ENCODE data around the gene KDM2B.
"Not testable (repeated sequence)": the region's sequence is repeated elsewhere in the genome, so short reads cannot be mapped to it uniquely, and the experiment has no call there.

The KDM2B gene

DNA sequence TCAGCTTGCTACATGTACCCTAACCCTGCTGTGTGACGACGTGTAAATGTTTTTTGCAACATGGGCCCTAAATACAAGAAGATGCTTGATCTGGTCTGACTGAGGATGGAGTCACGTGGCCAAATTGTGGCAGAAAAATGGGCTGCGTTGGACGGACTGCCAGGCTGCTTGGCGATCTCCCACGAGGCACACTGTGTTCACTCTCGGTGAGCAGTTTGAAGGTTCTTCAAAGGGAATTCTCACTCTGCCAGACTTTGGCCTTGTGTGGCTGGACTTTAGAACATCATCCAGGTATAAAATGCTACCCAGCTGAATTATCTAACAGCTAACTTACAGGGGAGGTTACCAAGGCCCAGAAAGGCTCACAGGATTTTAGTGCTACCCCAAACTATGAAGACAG lies 85.1 kb downstream of the KDM2B start:
- DNase-seq, result no peak

DNA sequence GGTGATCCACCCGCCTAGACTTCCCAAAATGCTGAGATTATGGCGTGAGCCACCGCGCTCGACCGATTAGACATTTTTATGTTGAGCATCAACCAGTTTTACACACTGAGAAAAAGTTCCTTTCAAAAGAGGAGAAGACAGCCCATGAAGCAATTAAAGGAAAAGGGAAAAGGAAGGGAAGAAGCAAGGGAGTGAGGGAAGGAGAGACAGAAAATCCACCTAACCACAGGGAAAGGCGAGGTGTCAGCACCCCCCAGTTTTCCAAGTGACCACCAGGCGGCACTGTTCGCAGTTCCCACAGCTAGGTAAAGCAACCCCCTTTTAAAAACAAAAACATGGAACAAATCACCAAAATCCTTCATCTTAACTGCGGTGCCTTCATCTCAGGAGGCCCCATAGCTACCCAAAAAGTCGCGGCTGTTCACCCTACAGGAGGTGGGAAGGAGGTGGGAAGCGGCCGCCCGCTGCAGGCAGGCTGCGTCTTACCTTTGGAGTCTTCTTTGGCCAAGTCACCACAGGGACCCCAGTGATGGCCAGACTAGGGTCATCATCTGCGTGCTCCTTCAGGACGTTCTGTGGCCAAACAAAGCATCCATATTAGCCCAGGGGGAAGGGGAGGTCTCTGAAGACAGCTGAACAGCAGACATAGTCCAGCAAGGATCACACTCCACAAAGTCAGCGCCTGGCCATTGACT lies 86.6 kb downstream of the KDM2B start:
- DNase-seq, result no peak

DNA sequence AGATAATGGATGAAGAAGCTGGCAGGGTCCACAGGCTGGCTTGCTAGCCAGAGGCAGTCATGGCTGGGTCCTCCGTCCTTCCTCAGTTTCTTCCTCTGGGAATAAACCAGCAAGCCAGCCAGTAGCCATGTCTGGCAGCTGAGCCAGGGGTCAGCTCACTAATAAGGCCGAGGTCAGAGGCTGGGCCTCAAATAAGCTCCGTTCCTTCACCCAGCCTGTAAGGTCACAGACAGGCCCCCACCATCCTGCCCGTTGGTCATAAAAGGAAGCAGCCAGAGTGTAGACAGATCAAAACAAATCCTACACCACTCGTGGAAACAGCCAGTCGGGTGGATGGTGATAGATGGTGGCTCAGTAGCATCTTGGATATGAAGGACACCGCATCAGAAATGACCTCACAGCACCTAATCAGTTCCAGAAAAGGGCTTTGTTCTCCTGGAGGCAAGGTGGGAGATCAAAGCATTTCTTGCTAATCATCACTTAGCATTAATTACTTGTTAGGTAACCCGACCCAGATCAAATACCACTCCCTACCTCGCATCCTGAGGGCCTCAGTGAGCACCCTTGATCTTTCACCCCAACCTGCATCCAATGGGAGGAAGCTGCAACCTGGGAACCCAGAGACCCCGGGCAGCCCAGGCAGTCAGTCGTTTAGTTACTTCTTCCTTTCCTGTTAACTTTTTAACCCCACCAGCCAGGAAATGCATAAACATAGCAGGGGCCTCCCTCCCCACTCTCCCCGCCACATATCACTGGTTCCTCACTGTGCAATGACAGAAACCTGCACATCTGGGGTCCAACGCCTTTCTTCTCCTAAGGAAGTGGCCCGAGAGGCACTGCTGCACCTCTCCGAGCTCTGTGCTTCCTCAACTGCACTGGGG lies 90.2 kb downstream of the KDM2B start:
- no peak for DNase-seq

DNA sequence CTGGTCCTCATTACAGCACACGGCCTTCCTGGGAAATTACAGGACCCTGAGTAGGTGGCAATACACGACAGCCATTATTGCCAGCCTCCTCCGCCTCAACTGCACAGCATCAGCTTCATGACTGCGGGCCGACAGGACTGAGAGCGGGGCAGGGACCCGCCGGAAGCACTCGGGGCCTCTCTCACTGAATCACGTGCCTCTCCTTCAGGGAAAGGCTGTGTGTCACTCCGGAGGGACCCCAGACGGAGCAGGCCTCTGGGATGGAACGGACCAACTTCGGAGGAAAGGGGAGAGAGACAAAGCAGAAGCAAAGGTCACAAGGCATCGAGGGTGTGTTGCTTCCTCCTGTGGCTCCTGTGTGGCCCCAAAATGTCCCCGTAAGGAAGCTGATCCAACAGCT lies 90.9 kb downstream of the KDM2B start:
- no peak for DNase-seq

DNA sequence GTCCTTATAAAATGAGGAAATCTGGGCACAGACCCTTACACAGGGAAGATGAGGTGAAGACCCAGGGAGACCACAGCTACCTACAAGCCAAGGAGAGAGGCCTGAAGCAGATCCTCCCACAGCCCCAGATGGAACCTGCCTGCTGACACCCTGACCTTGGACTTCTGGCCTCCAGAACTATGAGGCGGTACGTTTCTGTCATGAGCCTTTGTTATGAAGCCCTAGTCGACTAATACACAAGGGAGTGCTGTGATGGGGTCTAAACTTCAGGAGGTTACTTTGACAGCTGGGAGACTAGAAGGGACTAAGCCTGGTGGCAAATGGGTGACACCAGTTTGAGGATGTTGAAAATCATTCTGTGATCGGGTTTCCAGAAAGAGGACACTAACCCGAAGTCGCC lies 95.9 kb downstream of the KDM2B start:
- DNase-seq, result no peak

DNA sequence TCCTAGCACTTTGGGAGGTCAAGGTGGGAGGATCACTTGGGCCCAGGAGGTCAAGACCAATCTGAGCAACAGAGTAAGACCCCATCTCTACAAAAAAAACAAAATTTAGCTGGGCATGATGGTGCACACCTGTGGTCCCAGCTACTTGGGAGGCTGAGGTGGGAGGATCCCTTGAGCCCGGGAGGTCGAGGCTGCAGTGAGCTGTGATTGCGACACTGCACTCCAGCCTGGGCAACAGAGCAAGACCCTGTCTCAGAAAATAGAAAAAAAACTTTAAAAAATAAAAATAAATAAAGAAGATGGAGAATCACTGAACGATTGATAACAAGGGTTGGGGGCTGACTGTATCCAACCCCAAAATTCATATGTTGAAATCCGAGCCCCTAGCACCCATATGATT lies 96.3 kb downstream of the KDM2B start:
- not testable (repeated sequence) for DNase-seq

DNA sequence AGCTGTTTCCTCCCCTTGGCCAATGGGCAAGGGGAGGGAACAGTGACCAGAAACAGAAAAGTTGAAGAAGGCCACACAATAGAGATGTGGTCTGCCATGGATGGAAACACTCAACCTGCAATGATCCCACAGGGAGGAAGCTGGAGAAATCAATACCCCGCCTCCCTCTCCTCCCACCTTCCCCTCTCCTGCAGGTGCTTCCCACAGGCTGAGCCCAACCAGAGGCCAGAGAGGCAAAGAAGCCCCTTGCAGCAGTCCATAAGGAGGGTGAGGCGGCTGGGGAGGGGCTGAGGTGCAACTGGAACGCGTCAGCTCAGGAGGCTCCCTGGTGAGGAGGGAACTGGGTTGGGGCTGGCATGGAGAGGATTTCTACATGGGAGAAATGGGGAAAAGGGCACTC lies 96.9 kb downstream of the KDM2B start:
- no peak for DNase-seq

DNA sequence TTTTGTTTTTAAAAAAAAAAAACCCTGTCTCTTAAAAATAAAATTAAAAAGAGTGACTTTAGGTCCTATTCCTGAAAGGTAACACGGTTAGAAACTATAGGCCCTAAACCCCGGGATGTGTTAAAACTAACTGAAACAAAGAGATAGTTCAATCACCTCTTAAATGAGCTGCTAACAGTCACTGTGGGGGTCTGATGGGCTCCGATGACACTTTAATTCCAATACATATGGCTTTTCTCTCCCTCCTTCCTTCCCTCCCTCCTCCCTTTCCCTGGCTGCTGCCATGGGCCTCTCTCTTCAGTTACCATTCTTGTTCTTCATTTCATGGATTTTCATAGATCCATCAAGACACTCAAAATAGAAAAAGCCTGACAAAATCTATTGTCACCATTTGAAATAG lies 104.3 kb downstream of the KDM2B start:
- DNase-seq, result no peak

DNA sequence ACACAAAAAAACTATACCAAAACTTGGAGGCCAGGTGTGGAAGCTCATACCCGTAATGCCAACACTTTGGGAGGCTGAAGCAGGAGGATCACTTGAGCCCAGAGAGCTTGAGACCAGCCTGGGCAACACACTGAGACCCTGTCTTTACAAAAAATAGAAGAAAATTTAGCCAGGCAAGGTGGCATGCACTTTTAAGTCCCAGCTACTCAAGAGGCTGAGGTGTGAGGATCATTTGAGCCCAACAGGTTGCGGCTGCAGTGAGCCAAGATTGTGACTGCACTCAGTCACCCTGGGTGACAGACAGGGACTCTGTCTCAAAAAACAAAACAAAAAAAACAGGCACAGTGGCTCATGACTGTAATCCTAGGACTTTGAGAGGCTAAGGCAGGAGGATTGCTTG lies 105.5 kb downstream of the KDM2B start:
- no peak for DNase-seq

DNA sequence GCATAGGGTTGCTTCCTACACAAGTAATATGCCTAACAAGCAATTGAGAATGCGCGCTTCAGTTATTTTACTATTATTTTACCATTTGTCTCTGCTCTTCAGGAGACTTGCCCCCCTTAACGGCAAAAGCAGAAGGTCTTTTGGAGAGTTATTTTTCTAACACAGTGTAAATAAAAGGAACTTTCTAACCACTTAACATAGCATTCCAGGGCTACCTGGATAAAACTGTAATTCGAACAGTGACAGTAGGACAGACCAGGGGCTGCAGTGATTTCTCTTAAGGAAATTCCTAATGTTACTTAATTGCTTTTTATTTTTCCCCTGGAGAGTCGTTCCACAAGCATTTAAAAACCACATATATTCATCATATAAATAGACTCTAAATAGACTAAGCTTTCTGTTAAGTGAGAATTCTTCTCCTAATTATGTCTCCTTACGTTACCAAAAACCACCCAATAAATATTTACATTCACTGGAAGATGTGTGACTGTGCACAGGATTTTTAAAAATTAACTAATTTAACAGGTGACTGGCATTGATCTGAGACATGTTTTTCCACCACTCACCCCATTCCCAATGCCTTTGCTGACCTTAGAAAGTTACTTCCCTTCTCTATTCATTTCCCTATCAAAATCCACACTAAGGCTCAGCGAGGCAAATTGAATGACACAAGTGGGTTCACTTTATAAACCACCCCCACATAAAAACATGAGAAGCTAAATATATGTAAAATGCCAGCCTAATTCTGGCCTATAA lies 108.5 kb downstream of the KDM2B start:
- DNase-seq, result no peak

DNA sequence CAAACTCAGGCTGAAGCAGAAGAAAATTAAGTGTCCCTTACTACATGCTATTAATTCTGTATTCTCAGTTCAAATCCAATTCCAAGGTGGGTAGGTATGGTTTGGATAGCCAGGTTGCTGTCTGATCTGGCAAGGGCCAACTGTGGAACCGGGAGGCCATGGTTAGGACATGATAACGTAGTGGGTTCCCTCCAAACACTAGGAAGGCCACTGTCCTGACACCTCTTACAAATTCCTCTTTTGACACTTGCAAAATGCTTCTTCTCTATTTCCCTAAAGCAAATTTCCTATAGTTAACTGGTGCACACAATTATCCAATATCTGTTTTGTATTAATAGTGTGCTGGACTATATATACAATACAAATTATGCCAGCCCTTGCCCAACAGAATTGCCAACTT lies 110.1 kb downstream of the KDM2B start:
- no peak for DNase-seq

DNA sequence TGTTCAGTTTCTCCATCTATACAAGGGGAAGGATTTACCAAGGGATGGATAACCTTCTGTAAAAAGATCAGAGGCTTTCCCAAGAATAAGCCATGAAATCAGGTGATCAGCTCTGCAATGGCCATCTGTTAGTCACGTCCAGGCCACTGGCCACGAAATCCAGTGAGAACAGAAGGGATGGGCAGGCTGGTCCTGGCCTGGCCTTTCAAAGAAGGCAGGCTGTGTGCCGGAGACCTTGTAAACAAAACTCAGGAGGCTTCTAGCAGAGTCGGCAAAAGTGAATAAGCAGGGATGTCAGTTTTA lies 112.4 kb downstream of the KDM2B start:
- no peak for DNase-seq

DNA sequence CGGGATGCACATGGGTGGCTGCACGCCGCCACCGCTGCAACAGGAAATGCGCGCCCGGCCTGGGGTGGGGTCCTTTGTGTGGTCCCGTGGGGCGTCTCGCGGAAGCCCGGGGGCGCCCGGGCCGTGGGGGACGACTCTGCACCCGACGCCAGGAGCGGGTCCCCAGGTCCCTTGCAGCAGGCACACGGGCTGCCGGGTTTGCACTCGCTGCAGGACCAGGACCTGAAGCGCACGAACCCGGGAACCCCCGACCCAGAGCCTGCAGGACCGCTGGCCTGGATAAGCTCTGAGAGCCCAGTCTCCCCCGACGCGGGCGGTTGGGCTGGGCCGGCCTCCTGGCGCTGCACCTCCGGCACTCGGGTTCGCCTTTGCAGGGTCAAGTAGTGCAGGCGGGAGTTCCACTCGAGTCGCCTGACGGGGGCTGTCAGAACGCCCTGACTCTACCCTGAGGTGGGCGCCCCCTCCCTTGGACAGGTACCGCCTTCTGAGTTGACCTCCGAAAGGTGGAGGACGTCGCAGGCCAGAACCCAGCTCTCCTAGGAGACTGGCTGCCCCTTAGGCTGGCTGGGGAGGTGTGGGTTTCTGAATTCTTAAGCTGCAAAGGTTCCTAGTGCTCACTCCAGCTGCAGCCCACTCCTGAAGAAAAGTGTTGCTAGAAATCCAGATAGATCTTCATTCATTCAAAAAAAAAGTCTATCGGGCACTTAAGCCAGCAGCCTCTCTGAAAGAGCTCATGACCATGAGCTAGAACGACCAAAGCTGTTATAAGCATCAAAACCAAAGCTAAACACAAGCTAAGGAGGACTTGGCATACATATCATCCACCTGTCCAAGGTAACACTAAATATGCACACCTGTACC lies 113.0 kb downstream of the KDM2B start:
- no peak for DNase-seq

DNA sequence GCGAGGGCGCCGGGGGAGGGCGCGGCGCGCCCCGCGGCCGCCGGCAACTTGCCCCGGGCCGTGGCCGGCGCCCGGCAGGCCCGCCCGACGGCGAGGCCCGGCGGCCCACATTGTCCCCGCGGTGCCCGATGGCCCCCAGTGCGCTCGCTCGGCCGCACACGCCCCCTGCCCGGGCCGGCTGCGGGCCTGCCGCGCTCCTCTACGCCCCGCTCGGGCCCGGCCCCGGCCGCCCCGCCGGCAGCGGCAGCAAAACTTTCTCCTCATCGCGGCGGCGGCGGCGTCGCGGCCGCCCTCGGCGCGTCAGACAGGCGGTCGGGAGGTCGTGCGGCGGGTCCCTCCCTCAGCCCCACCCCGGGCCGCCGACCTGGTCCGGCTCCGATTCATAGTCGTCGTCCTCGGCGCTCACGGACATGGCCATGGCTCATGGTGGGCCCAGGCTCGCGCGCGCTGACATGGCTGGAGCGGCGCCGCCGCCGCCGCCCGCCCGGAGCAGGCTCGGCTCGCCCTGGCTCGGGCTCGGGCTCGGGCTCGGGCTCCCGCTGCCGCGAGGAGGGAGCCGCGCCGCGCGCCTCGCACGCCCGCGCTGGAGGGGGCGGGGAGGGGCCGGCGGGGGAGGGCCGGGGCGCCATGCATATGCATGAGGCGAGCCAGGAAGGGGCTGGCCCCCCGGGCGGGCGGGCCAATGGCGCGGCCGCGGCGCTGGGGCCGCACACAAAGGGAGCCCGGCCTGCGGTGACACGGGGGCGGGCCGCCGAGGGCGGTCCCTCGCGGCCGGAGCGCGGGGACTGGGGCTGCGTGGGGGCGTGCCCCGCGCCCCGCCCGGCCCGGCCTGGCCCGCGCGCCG lies 113.8 kb downstream of the KDM2B start:
- DNase-seq, result peak; percentile 89

DNA sequence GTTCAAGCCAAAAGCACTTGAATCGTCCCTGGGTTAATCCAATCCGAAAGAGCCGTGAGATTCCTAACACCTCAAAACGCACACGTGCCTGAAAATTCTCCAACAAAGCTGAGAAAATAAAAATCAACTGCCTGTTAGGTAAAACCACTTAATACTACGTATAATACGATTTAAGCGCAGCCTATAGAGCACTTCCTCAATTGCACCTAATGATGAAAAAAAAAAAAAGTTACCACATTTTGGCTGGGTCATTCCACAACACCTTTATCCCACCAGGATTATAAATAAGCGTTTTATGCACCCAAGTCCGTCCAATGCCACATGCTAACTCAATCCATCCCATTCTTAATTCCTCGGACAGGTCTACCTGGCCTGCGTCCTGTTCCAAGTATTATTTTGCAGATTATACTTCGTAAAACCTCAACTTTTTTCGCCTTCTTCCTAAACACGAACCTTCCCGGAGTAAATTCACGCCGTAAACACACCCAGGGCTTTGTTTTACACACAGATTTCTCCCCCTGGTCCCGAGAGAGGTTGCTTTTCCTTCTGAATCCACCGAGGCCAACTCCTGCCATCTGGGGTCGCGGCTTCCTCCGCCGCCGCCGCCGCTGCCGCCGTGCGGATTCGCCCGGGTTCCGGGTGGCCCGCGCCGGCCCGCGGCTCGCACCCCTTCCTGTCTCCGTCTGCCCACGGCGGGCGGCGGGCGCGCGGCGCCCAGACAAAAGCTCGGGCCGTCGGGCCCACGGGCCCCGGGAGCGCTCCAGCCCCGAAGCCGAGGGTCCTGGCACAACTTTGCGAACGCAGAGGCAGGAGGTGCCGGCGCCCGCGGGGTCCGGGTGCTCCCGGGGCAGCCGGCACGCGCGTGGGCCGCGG lies 114.7 kb downstream of the KDM2B start:
- DNase-seq, result peak; percentile 46

DNA sequence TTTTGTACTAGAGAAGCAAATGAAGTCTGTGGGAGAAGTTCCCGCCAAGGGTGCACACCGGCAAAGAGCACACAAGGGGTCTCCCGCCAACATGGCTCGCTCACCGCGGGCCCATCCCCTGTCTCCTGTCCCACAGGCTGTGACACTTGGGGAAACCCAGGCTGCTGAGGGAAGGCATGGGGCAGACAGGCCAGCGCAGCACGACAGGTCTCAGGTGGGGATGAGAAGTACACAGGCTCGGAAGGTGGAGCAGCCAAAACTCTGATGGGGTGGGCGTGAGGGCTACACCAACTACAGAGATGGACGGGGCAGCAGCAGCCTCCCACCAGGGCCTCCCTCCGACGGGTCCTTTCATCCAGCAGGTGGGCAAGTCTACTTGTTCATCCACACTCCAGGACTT lies 116.5 kb downstream of the KDM2B start:
- no peak for DNase-seq

DNA sequence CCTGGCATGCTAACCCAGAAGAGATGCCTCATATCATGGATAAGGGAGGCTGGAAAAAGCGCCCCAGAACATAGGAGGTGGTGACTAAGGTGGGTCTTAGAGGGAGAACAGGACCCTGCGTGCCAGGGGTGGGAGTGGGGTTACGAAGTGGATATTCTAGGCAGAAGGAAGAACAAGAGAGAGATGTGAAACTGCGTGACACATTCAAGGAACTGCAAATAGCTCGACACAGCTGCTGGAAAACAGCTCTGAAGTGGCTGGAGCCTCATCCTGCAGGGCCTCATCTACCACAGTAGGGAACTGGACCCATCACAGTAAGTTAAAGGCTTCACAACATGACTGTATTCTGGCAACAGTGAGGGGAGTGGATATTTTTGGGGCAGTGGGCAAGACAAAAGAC lies 119.8 kb downstream of the KDM2B start:
- no peak for DNase-seq

DNA sequence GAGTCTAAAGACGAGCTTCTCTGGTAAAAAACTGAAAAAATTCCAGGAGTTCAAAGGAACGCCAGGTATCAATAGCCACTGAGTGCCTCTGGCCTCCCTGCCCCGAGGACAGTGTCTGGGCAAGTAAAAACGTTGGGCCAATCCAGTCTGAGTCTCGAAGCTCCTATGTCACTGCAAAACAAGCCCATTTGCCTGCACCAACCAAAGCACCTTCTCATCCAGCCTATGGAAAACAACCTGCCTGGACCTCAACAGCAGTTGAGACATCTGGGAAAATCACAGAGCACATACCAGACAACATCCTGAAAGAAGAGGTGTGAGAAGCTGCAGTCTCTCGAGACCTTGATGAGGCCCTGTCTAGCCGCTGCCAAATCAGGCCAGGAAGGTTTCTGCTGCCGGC lies 124.3 kb downstream of the KDM2B start:
- no peak for DNase-seq

DNA sequence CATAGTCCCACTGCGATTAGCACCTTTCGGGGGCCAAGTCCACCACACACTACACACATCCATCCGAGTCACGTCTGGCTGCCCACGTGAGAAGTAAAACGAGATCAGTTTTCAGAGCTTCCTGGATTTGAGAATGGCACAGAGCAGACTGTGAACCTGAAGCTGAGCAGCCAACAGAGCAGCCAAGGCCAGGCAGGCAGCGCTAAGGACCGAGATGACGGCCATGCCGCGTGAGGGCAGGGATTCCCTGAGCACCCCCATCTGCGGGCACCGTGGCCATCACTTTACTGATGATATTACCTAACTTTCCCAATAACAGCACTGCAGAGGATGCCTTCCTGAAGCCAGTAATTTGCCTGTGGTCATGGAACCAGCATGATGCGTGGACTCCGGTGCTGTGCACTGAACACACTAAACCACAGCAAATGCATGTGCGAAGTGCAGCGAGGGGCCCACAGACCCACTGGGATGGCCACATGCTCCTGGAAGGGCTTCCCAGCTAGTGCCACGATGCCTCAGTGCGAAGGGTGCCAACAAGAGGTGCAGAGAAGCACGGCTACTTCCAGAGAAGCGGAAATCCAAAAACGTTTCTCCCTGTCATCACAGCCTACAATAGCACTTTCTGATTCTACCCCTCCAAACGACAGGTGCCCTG lies 124.9 kb downstream of the KDM2B start:
- no peak for DNase-seq

DNA sequence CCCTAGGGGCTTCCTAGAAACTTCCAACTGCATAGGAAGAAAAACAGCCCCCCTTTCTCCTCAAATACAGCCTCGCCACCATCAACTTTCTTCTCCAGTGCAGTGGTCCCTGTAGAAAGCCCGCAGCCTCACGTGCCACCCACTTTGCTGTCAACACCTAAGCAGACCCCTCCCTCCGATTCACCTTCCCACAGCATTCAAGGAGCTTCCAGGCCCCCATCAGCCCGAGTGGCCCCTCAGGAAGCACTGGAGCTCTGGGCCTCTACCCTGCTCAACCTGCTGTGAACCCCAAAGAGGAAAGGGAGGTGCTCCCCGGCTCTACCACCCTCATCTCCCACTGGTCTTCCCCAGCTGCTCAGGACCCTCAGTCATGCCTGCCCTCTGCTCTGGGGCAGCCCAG lies 125.9 kb downstream of the KDM2B start:
- no peak for DNase-seq
